HepG2 (cell line): ENCODE results near the gene IFITM10. TPM values are rescaled to one million over a fixed set of nuclear protein-coding genes. Genes with fewer than 3 reads are reported as not detected.

Experiments
- ATAC-seq: fragments of 200-7000 bp; cut with Tn5 transposase; 3 replicates; pipeline ENCODE4 v1.9.1; 2020; ENCODE audit warnings: mild to moderate bottlenecking, moderate library complexity
- BruUV-seq: library from RNA; stranded (reverse); fragments of 400-500 nt; replicated peaks from 2 replicates; lab custom pipeline; 2021; lab: Mats Ljungman, UMichigan
- CTCF ChIA-PET: fragments of 300-600 bp; formaldehyde crosslinking; extraction: SDS; loops from one replicate; lab custom pipeline; 2021; ENCODE audit warnings: low total read pairs, inconsistent platforms, low intra/inter-chr PET ratio; lab: Yijun Ruan, JAX
- POLR2A ChIA-PET: fragments of 350-600 bp; sonication (Branson Sonifier 250); formaldehyde crosslinking; loops from one replicate; lab custom pipeline; 2020; ENCODE audit warnings: antibody characterized with exemption, inconsistent platforms; lab: Yijun Ruan, JAX
- DNase-seq: peaks from one replicate; pipeline ENCODE4 v3.0.0-alpha.2; 2015; ENCODE audit warnings: low spot score
- FAIRE-seq: peaks from 3 replicates; lab custom pipeline; 2011; peaks lifted over from hg19 to GRCh38; lab: Jason Lieb, UNC
- H2AFZ ChIP-seq: one replicate; pipeline ENCODE4 v1.6.1; 2011; ENCODE audit warnings: low read length, inconsistent platforms
- H3K27ac ChIP-seq: fragments of 300-600 bp; 3 replicates; pipeline ENCODE4 v1.8.0; 2011; ENCODE audit warnings: mixed run types, mild to moderate bottlenecking, mixed read lengths, low read length, inconsistent platforms; ENCODE audit not compliant: insufficient read depth; ENCODE audit errors: extremely low read length
- H3K27me3 ChIP-seq, 2 experiments: fragments of 200-600 bp in 1 of 2; 2 replicates in 1 of 2; 3 replicates in 1 of 2; pipeline versions ENCODE4 v1.6.0 to v1.8.0; 2011; ENCODE audit warnings: low read length in 2 of 2, mild to moderate bottlenecking in 2 of 2, moderate library complexity in 2 of 2, inconsistent platforms in 1 of 2; ENCODE audit not compliant: insufficient read depth in 2 of 2, control insufficient read depth in 1 of 2
- H3K36me3 ChIP-seq, 2 experiments: fragments of 200-600 bp in 1 of 2; replicated peaks in 1 of 2; 2 replicates in 1 of 2; 3 replicates in 1 of 2; pipeline versions ENCODE4 v1.5.1 to v1.8.0; 2011; ENCODE audit warnings: low read length in 2 of 2, inconsistent platforms in 1 of 2; ENCODE audit not compliant: insufficient read depth in 2 of 2, control insufficient read depth in 1 of 2
- H3K4me1 ChIP-seq: 2 replicates; pipeline ENCODE4 v1.5.1; 2012; ENCODE audit warnings: low read length, inconsistent platforms; ENCODE audit not compliant: insufficient read depth
- H3K4me2 ChIP-seq: 2 replicates; pipeline ENCODE4 v1.6.0; 2011; ENCODE audit warnings: low read depth, low read length, inconsistent platforms
- H3K4me3 ChIP-seq, 3 experiments: fragments of 200-600 bp in 1 of 3; sonication (generic), shearing (Covaris generic) in 1 of 3; replicated peaks in 1 of 3; 2 replicates each; pipeline ENCODE4 v1.5.1; 2011 to 2016; ENCODE audit warnings: low read length in 3 of 3, inconsistent platforms in 2 of 3, low read depth in 2 of 3, mild to moderate bottlenecking in 2 of 3, control low read depth in 1 of 3, mixed read lengths in 1 of 3; ENCODE audit not compliant: insufficient read depth in 1 of 3
- H3K79me2 ChIP-seq: one replicate; pipeline ENCODE4 v1.6.1; 2011; ENCODE audit warnings: low read length, inconsistent platforms; ENCODE audit not compliant: insufficient read depth
- H3K9ac ChIP-seq: 2 replicates; pipeline ENCODE4 v1.6.0; 2011; ENCODE audit warnings: mild to moderate bottlenecking, low read depth, low read length, inconsistent platforms; ENCODE audit not compliant: insufficient read depth
- H3K9me3 ChIP-seq: 2 replicates; pipeline ENCODE4 v1.5.1; 2012; ENCODE audit warnings: mild to moderate bottlenecking, low read length
- H4K20me1 ChIP-seq: 2 replicates; pipeline ENCODE4 v1.6.0; 2011; ENCODE audit warnings: inconsistent platforms, mild to moderate bottlenecking, low read length, moderate library complexity; ENCODE audit not compliant: insufficient read depth
- ARNTL ChIP-seq: sonication (generic); formaldehyde crosslinking; IDR thresholded peaks from 2 replicates; pipeline ENCODE4 v1.4.0; 2020; ENCODE audit warnings: mild to moderate bottlenecking, missing genetic modification reagents
- CBX5 ChIP-seq: sonication (generic); formaldehyde crosslinking; IDR thresholded peaks from 2 replicates; pipeline ENCODE4 v1.4.0; 2020; ENCODE audit warnings: missing genetic modification reagents, borderline replicate concordance
- ELF4 ChIP-seq: sonication (generic); formaldehyde crosslinking; IDR thresholded peaks from 2 replicates; pipeline ENCODE4 v1.5.0; 2020; ENCODE audit warnings: missing genetic modification reagents, mild to moderate bottlenecking, moderate library complexity, borderline replicate concordance
- FOXO1 ChIP-seq: sonication (generic); formaldehyde crosslinking; IDR thresholded peaks from 2 replicates; pipeline ENCODE4 v1.4.0; 2020; ENCODE audit warnings: missing genetic modification reagents
- HDAC6 ChIP-seq: fragments of 200-600 bp; sonication (generic); IDR thresholded peaks from 2 replicates; pipeline ENCODE4 v1.7.0; 2017; ENCODE audit warnings: mild to moderate bottlenecking, antibody characterized with exemption, low read length, low read depth
- PRPF4 ChIP-seq: fragments of 200-400 bp; formaldehyde crosslinking; IDR thresholded peaks from 2 replicates; pipeline ENCODE4 v1.6.1; 2016; ENCODE audit warnings: low read length, low read depth; ENCODE audit not compliant: poor library complexity, severe bottlenecking
- RFX1 ChIP-seq: fragments of 450-650 bp; IDR thresholded peaks from 2 replicates; pipeline ENCODE4 v1.6.1; 2017
- RFX3 ChIP-seq: IDR thresholded peaks from 2 replicates; pipeline ENCODE4 v1.6.1; 2016; ENCODE audit warnings: missing biosample characterization, missing genetic modification reagents
- SMYD3 ChIP-seq: sonication (generic); formaldehyde crosslinking; IDR thresholded peaks from 2 replicates; pipeline ENCODE4 v1.8.1; 2023; ENCODE audit warnings: mild to moderate bottlenecking, missing genetic modification reagents
- ZNF282 ChIP-seq: fragments of 450-650 bp; IDR thresholded peaks from 2 replicates; pipeline ENCODE4 v1.6.1; 2018; ENCODE audit not compliant: partially characterized antibody
- ZNF589 ChIP-seq: sonication (generic); formaldehyde crosslinking; conservative IDR thresholded peaks from 2 replicates; pipeline ENCODE4 v1.8.0; 2022; ENCODE audit warnings: mild to moderate bottlenecking, moderate library complexity, missing genetic modification reagents
- ZNF766 ChIP-seq: sonication (generic); formaldehyde crosslinking; IDR thresholded peaks from 2 replicates; pipeline ENCODE4 v1.5.0; 2020; ENCODE audit warnings: missing genetic modification reagents, borderline replicate concordance
- ZNF792 ChIP-seq: IDR thresholded peaks from 2 replicates; pipeline ENCODE4 v1.6.1; 2016
- WGBS: methylation state at CpG from one replicate; pipeline ENCODE4 v1.1.6; 2017; ENCODE audit warnings: low lambda C conversion rate; 5-methylcytosine and 5-hydroxymethylcytosine counted together
- in situ Hi-C: cut with HindIII; loops from 2 replicates; pipeline ENCODE4 v1.10.0; 2017; ENCODE audit warnings: low pct_unique_long_range_greater_than_20kb; ENCODE audit not compliant: extremely low pct_ligation_motif_present
- intact Hi-C: fragments of 100-400 bp; cut with micrococcal nuclease; formaldehyde crosslinking; loops from one replicate; pipeline ENCODE4 v1.10.0; 2022; ENCODE audit not compliant: unreplicated experiment
- polyA plus RNA-seq, 8 experiments: library from polyadenylated mRNA; depleted of rRNA in 3 of 8; stranded (reverse) in 7 of 8; unstranded in 1 of 8; fragments of >200 nt; fragmentation: Illumina TruSeq in 4 of 8; extraction: Trizol in 4 of 8; gene quantifications; 2 replicates each; pipeline versions ENCODE4 v1.2.1 to v1.2.3, GENCODE V29; 2011 to 2016; ENCODE audit warnings: low read depth in 4 of 8, missing spikeins in 1 of 8, mixed read lengths in 1 of 8; ENCODE audit not compliant: insufficient read depth in 1 of 8
- total RNA-seq, 5 experiments: library from RNA; depleted of rRNA; stranded (reverse); fragments of >200 nt; fragmentation: Illumina TruSeq; extraction: Trizol; gene quantifications; 2 replicates each; pipeline ENCODE4 v1.2.3, GENCODE V29; 2016; ENCODE audit warnings: low read depth in 1 of 5
- TF ChIP-seq, protein P1 (sequence below): IDR thresholded peaks from 2 replicates; pipeline ENCODE4 v1.6.1; 2016; ENCODE audit warnings: mild to moderate bottlenecking, missing biosample characterization, missing genetic modification reagents
- TF ChIP-seq, protein P2 (sequence below): sonication (generic); formaldehyde crosslinking; conservative IDR thresholded peaks from 2 replicates; pipeline ENCODE4 v1.4.0; 2020; ENCODE audit warnings: missing genetic modification reagents
- TF ChIP-seq, protein P3 (sequence below): sonication (generic); formaldehyde crosslinking; IDR thresholded peaks from 2 replicates; pipeline ENCODE4 v1.4.0; 2020; ENCODE audit warnings: missing genetic modification reagents, borderline replicate concordance
- TF ChIP-seq, protein P4 (sequence below): sonication (generic); formaldehyde crosslinking; IDR thresholded peaks from 2 replicates; pipeline ENCODE4 v1.8.1; 2022; ENCODE audit warnings: mild to moderate bottlenecking, missing genetic modification reagents

Gene IFITM10
- total and polyA plus RNA-seq, 2 of the 13 experiments (the other 11 are each of a cell fraction or from before 2014, with no cell fraction given) = 0.09 to 0.13 TPM

DNA sequence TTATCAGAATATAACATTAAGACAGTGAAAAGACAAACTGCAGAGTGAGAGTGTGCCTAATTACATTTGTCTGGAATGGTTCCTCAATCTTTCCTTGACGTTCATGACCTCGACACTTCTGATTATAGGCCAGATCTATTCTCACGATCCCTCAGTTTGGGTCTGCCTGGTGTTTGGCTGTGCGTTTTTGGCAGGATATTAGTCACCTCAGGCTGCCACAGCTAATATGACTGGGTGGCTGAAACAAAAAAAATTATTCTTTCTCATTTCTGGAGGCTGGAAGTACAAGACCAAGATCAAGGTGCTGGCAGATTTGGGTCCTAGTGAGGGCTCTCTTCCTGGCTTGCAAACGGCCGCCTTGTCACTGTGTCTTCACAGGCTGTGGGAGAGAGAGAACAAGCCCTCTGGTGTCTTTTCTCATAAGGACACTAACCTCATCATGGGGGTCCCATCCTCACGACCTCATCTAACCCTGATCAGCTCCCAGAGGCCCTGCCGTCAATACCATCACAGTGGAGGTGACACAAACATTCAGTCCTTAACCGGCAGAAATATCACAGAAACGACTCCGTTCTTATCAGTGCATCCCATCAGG is 23.2 kb downstream of the IFITM10 start:
- no peak for FAIRE-seq
- no peak for DNase-seq
- ChIA-PET POLR2A (no interaction called here), CTCF (no interaction called here)
- TF ChIP-seq, protein P1, sequence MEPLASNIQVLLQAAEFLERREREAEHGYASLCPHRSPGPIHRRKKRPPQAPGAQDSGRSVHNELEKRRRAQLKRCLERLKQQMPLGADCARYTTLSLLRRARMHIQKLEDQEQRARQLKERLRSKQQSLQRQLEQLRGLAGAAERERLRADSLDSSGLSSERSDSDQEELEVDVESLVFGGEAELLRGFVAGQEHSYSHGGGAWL (CRISPR knock-in tag) = no peak
- TF ChIP-seq ZNF589 (CRISPR knock-in tag) (no peak), CBX5 (CRISPR knock-in tag) (no peak), ARNTL (no peak), SMYD3 (CRISPR knock-in tag) (no peak), ZNF766 (CRISPR knock-in tag) (no peak), FOXO1 (no peak), ELF4 (CRISPR knock-in tag) (no peak), HDAC6 (no peak), RFX3 (CRISPR knock-in tag) (no peak), RFX1 (no peak), ZNF792 (CRISPR knock-in tag) (no peak), ZNF282 (no peak), PRPF4 (no peak)
- TF ChIP-seq, protein P2, sequence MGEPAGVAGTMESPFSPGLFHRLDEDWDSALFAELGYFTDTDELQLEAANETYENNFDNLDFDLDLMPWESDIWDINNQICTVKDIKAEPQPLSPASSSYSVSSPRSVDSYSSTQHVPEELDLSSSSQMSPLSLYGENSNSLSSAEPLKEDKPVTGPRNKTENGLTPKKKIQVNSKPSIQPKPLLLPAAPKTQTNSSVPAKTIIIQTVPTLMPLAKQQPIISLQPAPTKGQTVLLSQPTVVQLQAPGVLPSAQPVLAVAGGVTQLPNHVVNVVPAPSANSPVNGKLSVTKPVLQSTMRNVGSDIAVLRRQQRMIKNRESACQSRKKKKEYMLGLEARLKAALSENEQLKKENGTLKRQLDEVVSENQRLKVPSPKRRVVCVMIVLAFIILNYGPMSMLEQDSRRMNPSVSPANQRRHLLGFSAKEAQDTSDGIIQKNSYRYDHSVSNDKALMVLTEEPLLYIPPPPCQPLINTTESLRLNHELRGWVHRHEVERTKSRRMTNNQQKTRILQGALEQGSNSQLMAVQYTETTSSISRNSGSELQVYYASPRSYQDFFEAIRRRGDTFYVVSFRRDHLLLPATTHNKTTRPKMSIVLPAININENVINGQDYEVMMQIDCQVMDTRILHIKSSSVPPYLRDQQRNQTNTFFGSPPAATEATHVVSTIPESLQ (CRISPR knock-in tag) = no peak
- TF ChIP-seq, protein P3, sequence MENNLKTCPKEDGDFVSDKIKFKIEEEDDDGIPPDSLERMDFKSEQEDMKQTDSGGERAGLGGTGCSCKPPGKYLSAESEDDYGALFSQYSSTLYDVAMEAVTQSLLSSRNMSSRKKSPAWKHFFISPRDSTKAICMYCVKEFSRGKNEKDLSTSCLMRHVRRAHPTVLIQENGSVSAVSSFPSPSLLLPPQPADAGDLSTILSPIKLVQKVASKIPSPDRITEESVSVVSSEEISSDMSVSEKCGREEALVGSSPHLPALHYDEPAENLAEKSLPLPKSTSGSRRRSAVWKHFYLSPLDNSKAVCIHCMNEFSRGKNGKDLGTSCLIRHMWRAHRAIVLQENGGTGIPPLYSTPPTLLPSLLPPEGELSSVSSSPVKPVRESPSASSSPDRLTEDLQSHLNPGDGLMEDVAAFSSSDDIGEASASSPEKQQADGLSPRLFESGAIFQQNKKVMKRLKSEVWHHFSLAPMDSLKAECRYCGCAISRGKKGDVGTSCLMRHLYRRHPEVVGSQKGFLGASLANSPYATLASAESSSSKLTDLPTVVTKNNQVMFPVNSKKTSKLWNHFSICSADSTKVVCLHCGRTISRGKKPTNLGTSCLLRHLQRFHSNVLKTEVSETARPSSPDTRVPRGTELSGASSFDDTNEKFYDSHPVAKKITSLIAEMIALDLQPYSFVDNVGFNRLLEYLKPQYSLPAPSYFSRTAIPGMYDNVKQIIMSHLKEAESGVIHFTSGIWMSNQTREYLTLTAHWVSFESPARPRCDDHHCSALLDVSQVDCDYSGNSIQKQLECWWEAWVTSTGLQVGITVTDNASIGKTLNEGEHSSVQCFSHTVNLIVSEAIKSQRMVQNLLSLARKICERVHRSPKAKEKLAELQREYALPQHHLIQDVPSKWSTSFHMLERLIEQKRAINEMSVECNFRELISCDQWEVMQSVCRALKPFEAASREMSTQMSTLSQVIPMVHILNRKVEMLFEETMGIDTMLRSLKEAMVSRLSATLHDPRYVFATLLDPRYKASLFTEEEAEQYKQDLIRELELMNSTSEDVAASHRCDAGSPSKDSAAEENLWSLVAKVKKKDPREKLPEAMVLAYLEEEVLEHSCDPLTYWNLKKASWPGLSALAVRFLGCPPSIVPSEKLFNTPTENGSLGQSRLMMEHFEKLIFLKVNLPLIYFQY (CRISPR knock-in tag) = no peak
- TF ChIP-seq, protein P4, sequence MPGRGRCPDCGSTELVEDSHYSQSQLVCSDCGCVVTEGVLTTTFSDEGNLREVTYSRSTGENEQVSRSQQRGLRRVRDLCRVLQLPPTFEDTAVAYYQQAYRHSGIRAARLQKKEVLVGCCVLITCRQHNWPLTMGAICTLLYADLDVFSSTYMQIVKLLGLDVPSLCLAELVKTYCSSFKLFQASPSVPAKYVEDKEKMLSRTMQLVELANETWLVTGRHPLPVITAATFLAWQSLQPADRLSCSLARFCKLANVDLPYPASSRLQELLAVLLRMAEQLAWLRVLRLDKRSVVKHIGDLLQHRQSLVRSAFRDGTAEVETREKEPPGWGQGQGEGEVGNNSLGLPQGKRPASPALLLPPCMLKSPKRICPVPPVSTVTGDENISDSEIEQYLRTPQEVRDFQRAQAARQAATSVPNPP (CRISPR knock-in tag) = no peak
- Histone ChIP-seq H3K36me3 (no peaks in the 10 kb centered on the region), H3K4me1 (no peaks in the 10 kb centered on the region), H3K27me3 (peaks cover 0 to 47% of the 10 kb centered on the region in 2 experiments; a peak in 3 of 5 replicates), H3K9me3 (no peaks in the 10 kb centered on the region), H3K4me3 (no peak overlapping the region), H3K9ac (no peak overlapping the region), H3K4me2 (no peak overlapping the region), H3K27ac (no peak overlapping the region), H4K20me1 (no peaks in the 10 kb centered on the region), H3K79me2 (no peaks in the 10 kb centered on the region), H2AFZ (no peak overlapping the region)
- in situ Hi-C loops (no loop called here), intact Hi-C loops (no loop called here)
- 30% methylated on average over 11 of the region's 11 CpGs for WGBS
- no peak for ATAC-seq
- BruUV-seq = no TSS peak
